ENCODE measurements around the gene CNNM2. TPM values are rescaled to one million over a fixed set of nuclear protein-coding genes. Genes with fewer than 3 reads are reported as not detected.

The CNNM2 gene
- total RNA-seq, 1 experiment from 2014 or later = 23.1 TPM

DNA sequence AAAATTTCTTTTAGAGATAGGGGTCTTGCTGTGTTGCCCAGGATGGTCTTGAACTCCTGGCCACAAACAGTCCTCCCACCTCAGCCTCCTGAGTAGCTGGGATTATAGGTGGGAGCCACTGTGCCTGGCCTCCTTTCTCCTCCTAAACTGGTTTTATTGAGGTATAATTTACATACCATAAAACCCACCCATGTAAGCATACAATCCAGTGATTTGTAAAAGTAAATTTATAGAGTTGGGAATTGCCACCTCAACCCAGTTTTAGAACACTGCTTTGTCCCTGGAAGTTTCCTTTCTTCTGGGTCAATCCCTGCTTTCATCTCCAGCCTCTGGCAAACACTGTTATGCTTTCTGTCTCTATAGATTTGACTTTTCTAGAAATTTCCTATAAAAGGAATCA is 49.0 kb downstream of the CNNM2 start:
- H2AFZ ChIP-seq (ENCODE audit: low read depth, low read length, poor library complexity, severe bottlenecking) = no peak overlapping the region
- ChIA-PET POLR2A (no interaction called here), CTCF (no interaction called here), RAD21 (ENCODE audit: low non-redundant PET in 1 of 2, low total read pairs in 2 of 2, uncharacterized antibody in 2 of 2, unreplicated experiment in 2 of 2) (no interaction called here)
- H3K27ac ChIP-seq (ENCODE audit: low read depth, low read length) = no peak overlapping the region
- no peak overlapping the region for H3K4me3 ChIP-seq (replicated peaks in 1 of 2; ENCODE audit: low read depth in 1 of 2, low read length in 2 of 2)
- H3K4me2 ChIP-seq (ENCODE audit: low read length) = no peak overlapping the region
- H3K27me3 ChIP-seq (ENCODE audit: insufficient read depth, low read length) = no peaks in the 10 kb centered on the region
- TF ChIP-seq ELF1 (IDR thresholded peaks at IDR 0.05; ENCODE audit: borderline replicate concordance, low read depth) = no peak
- TF ChIP-seq, protein P1, sequence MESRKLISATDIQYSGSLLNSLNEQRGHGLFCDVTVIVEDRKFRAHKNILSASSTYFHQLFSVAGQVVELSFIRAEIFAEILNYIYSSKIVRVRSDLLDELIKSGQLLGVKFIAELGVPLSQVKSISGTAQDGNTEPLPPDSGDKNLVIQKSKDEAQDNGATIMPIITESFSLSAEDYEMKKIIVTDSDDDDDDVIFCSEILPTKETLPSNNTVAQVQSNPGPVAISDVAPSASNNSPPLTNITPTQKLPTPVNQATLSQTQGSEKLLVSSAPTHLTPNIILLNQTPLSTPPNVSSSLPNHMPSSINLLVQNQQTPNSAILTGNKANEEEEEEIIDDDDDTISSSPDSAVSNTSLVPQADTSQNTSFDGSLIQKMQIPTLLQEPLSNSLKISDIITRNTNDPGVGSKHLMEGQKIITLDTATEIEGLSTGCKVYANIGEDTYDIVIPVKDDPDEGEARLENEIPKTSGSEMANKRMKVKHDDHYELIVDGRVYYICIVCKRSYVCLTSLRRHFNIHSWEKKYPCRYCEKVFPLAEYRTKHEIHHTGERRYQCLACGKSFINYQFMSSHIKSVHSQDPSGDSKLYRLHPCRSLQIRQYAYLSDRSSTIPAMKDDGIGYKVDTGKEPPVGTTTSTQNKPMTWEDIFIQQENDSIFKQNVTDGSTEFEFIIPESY (IDR thresholded peaks at IDR 0.05; ENCODE audit: extremely low read depth, insufficient replicate concordance, low read length) = no peak
- no peak for TF ChIP-seq CBX3 (IDR thresholded peaks at IDR 0.05; ENCODE audit: low read depth)
- TF ChIP-seq TCF7L2 (IDR thresholded peaks at IDR 0.05; ENCODE audit: borderline replicate concordance, extremely low read depth, insufficient read depth, insufficient read length) = no peak
- no peak for TF ChIP-seq SIN3A (IDR thresholded peaks at IDR 0.05; ENCODE audit: low read depth)
- no peak for TF ChIP-seq EZH2 (IDR thresholded peaks at IDR 0.05)
- no peak overlapping the region for H3K9ac ChIP-seq (ENCODE audit: low read length)
- no peak for DNase-seq (ENCODE audit: low read depth, low spot score)
- no peak for ATAC-seq
- no peaks in the 10 kb centered on the region for H3K36me3 ChIP-seq (ENCODE audit: control insufficient read depth in 1 of 2, insufficient read depth in 2 of 2, low read length in 2 of 2)
- intact Hi-C loops (cut with micrococcal nuclease) = no loop called here
- no TSS peak for BruUV-seq (replicated peaks)
- no peaks in the 10 kb centered on the region for H3K9me3 ChIP-seq (ENCODE audit: control insufficient read depth in 1 of 2, insufficient read depth in 1 of 2, low read depth in 1 of 2, low read length in 2 of 2)
- no peaks in the 10 kb centered on the region for H3K79me2 ChIP-seq (ENCODE audit: insufficient read depth, low read length)
- H4K20me1 ChIP-seq (ENCODE audit: insufficient read depth) = no peaks in the 10 kb centered on the region
- H3K9me2 ChIP-seq (ENCODE audit: insufficient read depth) = no peaks in the 10 kb centered on the region
- H3K4me1 ChIP-seq (ENCODE audit: control insufficient read depth in 1 of 2, insufficient read depth in 2 of 2, low read length in 2 of 2) = peaks cover 0 to 5% of the 10 kb centered on the region in 2 experiments; a peak in 1 of 4 replicates

DNA sequence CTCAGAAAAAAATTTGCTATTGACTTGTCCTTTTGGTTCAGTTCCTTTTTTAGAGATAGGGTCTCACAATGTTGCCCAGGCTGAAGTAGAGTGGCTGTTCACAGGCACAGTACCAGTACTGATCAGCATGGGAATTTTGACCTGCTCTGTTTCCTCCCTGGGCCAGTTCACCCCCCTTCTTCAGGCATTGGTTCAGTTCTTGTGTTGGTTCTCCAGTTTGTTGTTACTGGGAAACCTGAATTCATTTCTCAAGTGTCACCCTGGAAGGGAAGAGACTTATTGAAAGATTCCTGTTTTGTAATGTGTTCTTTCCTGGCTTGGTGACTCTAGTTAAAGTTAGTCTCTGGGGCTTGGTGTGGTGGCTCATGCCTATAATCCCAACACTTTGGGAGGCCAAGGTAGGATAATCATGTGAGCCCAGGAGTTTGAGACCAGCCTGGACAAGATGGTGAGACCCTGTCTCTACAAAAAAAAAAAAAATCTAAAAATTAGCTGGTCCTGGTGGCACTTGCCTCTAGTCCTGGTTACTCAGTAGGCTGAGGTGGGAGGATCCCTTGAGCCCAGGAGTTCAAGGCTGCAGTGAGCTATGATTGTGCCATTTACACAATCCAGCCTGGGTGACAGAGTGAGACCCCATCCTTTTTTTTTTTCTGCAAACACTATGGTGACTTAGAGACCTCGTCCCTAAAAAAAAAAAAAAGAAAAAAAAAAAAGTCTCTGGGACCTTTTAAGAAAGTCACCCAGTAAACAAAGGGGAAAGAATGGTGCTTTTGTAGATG is 52.7 kb downstream of the CNNM2 start:
- ChIA-PET RAD21 (ENCODE audit: low non-redundant PET in 1 of 2, low total read pairs in 2 of 2, uncharacterized antibody in 2 of 2, unreplicated experiment in 2 of 2) (no interaction called here), CTCF (no interaction called here), POLR2A (no interaction called here)
- no peak overlapping the region for H3K4me3 ChIP-seq (replicated peaks in 1 of 2; ENCODE audit: low read depth in 1 of 2, low read length in 2 of 2)
- no TSS peak for BruUV-seq (replicated peaks)
- H3K9me3 ChIP-seq (ENCODE audit: control insufficient read depth in 1 of 2, insufficient read depth in 1 of 2, low read depth in 1 of 2, low read length in 2 of 2) = no peaks in the 10 kb centered on the region
- no peak overlapping the region for H3K9ac ChIP-seq (ENCODE audit: low read length)
- DNase-seq (ENCODE audit: low read depth, low spot score) = no peak
- no peaks in the 10 kb centered on the region for H3K9me2 ChIP-seq (ENCODE audit: insufficient read depth)
- H3K4me1 ChIP-seq (ENCODE audit: control insufficient read depth in 1 of 2, insufficient read depth in 2 of 2, low read length in 2 of 2) = no peaks in the 10 kb centered on the region
- H3K36me3 ChIP-seq (ENCODE audit: control insufficient read depth in 1 of 2, insufficient read depth in 2 of 2, low read length in 2 of 2) = no peaks in the 10 kb centered on the region
- intact Hi-C loops (cut with micrococcal nuclease) = no loop called here
- H2AFZ ChIP-seq (ENCODE audit: low read depth, low read length, poor library complexity, severe bottlenecking) = no peak overlapping the region
- H3K27ac ChIP-seq (ENCODE audit: low read depth, low read length) = no peak overlapping the region
- H3K4me2 ChIP-seq (ENCODE audit: low read length) = no peak overlapping the region
- no peaks in the 10 kb centered on the region for H3K27me3 ChIP-seq (ENCODE audit: insufficient read depth, low read length)
- H4K20me1 ChIP-seq (ENCODE audit: insufficient read depth) = no peaks in the 10 kb centered on the region
- ATAC-seq = no peak
- H3K79me2 ChIP-seq (ENCODE audit: insufficient read depth, low read length) = no peaks in the 10 kb centered on the region
- TF ChIP-seq CEBPB (IDR thresholded peaks at IDR 0.05; ENCODE audit: low read depth) (no peak), POLR2AphosphoS5 (IDR thresholded peaks at IDR 0.05; ENCODE audit: low read depth, low read length) (no peak), FOSL1 (IDR thresholded peaks at IDR 0.05; ENCODE audit: low read depth) (no peak), RAD21 (IDR thresholded peaks at IDR 0.05; ENCODE audit: low read depth) (no peak), ELF1 (IDR thresholded peaks at IDR 0.05; ENCODE audit: borderline replicate concordance, low read depth) (no peak), EGR1 (IDR thresholded peaks at IDR 0.05; ENCODE audit: low read depth) (no peak), EZH2phosphoT487 (IDR thresholded peaks at IDR 0.05; ENCODE audit: borderline replicate concordance) (no peak), POLR2A (IDR thresholded peaks at IDR 0.05; ENCODE audit: borderline replicate concordance, extremely low read depth, insufficient read depth, insufficient read length) (no peak)
- TF ChIP-seq, protein P2, sequence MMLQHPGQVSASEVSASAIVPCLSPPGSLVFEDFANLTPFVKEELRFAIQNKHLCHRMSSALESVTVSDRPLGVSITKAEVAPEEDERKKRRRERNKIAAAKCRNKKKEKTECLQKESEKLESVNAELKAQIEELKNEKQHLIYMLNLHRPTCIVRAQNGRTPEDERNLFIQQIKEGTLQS (IDR thresholded peaks at IDR 0.05) = no peak
- TF ChIP-seq, protein P3, sequence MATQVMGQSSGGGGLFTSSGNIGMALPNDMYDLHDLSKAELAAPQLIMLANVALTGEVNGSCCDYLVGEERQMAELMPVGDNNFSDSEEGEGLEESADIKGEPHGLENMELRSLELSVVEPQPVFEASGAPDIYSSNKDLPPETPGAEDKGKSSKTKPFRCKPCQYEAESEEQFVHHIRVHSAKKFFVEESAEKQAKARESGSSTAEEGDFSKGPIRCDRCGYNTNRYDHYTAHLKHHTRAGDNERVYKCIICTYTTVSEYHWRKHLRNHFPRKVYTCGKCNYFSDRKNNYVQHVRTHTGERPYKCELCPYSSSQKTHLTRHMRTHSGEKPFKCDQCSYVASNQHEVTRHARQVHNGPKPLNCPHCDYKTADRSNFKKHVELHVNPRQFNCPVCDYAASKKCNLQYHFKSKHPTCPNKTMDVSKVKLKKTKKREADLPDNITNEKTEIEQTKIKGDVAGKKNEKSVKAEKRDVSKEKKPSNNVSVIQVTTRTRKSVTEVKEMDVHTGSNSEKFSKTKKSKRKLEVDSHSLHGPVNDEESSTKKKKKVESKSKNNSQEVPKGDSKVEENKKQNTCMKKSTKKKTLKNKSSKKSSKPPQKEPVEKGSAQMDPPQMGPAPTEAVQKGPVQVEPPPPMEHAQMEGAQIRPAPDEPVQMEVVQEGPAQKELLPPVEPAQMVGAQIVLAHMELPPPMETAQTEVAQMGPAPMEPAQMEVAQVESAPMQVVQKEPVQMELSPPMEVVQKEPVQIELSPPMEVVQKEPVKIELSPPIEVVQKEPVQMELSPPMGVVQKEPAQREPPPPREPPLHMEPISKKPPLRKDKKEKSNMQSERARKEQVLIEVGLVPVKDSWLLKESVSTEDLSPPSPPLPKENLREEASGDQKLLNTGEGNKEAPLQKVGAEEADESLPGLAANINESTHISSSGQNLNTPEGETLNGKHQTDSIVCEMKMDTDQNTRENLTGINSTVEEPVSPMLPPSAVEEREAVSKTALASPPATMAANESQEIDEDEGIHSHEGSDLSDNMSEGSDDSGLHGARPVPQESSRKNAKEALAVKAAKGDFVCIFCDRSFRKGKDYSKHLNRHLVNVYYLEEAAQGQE (IDR thresholded peaks at IDR 0.05; ENCODE audit: low read depth) = no peak
